C4-2B (cell line): Measurements from ENCODE around the gene SZT2.
"Not testable (repeated sequence)": the region's sequence is repeated elsewhere in the genome, so short reads cannot be mapped to it uniquely, and the experiment has no call there.

Source experiments
- H3K27ac ChIP-seq: fragments of 450-650 bp; 2 replicates; pipeline ENCODE4 v1.5.1; 2017
- CTCF ChIP-seq: fragments of 450-650 bp; conservative IDR thresholded peaks from 2 replicates; pipeline ENCODE4 v1.5.1; 2017; ENCODE audit warnings: mild to moderate bottlenecking
- ZFX ChIP-seq: fragments of 450-650 bp; IDR thresholded peaks from 2 replicates; pipeline ENCODE4 v1.6.1; 2017

SZT2 gene

GRCh38 chr1:43388613-43389012 is 1.1 kb upstream of the SZT2 start:
- H3K27ac ChIP-seq = peak overlapping the region; percentile 84; the same call in 1 of the 2 replicates
- TF ChIP-seq CTCF = no peak
- TF ChIP-seq ZFX = no peak

- TF ChIP-seq CTCF (no peak), ZFX (no peak)
- no peak overlapping the region for H3K27ac ChIP-seq
These were observed 3.0 kb downstream of the SZT2 start for GRCh38 chr1:43392702-43393101.

GRCh38 chr1:43395523-43395922 is 5.8 kb downstream of the SZT2 start:
- H3K27ac ChIP-seq = peak overlapping the region; percentile 78
- TF ChIP-seq ZFX (no peak), CTCF (no peak)

GRCh38 chr1:43396059-43396458 is 6.4 kb downstream of the SZT2 start:
- no peak overlapping the region; the same call in 1 of the 2 replicates for H3K27ac ChIP-seq
- TF ChIP-seq CTCF (no peak), ZFX (no peak)

GRCh38 chr1:43398227-43398626 is 8.5 kb downstream of the SZT2 start:
- no peak for TF ChIP-seq ZFX
- no peak for TF ChIP-seq CTCF
- H3K27ac ChIP-seq = no peak overlapping the region

GRCh38 chr1:43400441-43400840 is 10.7 kb downstream of the SZT2 start:
- not testable (repeated sequence) for H3K27ac ChIP-seq

GRCh38 chr1:43402089-43402865 is 12.6 kb downstream of the SZT2 start:
- no peak for TF ChIP-seq CTCF
- no peak for TF ChIP-seq ZFX
- H3K27ac ChIP-seq = no peak overlapping the region

- H3K27ac ChIP-seq = no peak overlapping the region
- TF ChIP-seq ZFX (no peak), CTCF (no peak)
These were observed 14.7 kb downstream of the SZT2 start for GRCh38 chr1:43404353-43404752.
